GM23338 (cell line): ENCODE data around the gene PLIN4.

ENCODE experiments used
- CREB1 ChIP-seq: fragments of 250-450 bp; sonication (Bioruptor Pico); IDR thresholded peaks from 2 replicates; pipeline ENCODE4 v1.5.0; 2020; ENCODE audit warnings: low read depth, mild to moderate bottlenecking, moderate library complexity
- CTCF ChIP-seq, 2 experiments: fragments of 200-600 bp in 1 of 2; sonication (generic) in 1 of 2; conservative IDR thresholded peaks; 2 replicates each; pipeline versions ENCODE4 v1.5.1 to v1.6.1; 2016 to 2017; ENCODE audit warnings: antibody characterized with exemption in 2 of 2, low read depth in 2 of 2, mild to moderate bottlenecking in 2 of 2, moderate library complexity in 1 of 2
- ETS1 ChIP-seq: IDR thresholded peaks from 2 replicates; pipeline ENCODE4 v1.6.1; 2016; ENCODE audit warnings: antibody characterized with exemption
- EZH2 ChIP-seq: fragments of 200-600 bp; sonication (generic); IDR thresholded peaks from one replicate; pipeline ENCODE4 v1.8.0; 2017; ENCODE audit warnings: antibody characterized with exemption, mild to moderate bottlenecking, low read depth; ENCODE audit not compliant: unreplicated experiment
- EZH2phosphoT487 ChIP-seq: fragments of 200-600 bp; sonication (generic); IDR thresholded peaks from one replicate; pipeline ENCODE4 v1.8.1; 2018; ENCODE audit warnings: antibody characterized with exemption; ENCODE audit not compliant: unreplicated experiment
- JUNB ChIP-seq: IDR thresholded peaks from one replicate; pipeline ENCODE4 v1.6.1; 2016; ENCODE audit warnings: antibody characterized with exemption; ENCODE audit not compliant: unreplicated experiment
- NANOG ChIP-seq: IDR thresholded peaks from 2 replicates; pipeline ENCODE4 v1.6.1; 2016; ENCODE audit warnings: antibody characterized with exemption, borderline replicate concordance
- POLR2AphosphoS5 ChIP-seq: IDR thresholded peaks from 2 replicates; pipeline ENCODE4 v1.6.1; 2016; ENCODE audit warnings: antibody characterized with exemption, low read depth
- REST ChIP-seq: IDR thresholded peaks from one replicate; pipeline ENCODE4 v1.6.1; 2018; ENCODE audit warnings: antibody characterized with exemption; ENCODE audit not compliant: unreplicated experiment
- STAT1 ChIP-seq: IDR thresholded peaks from one replicate; pipeline ENCODE4 v1.6.1; 2016; ENCODE audit warnings: antibody characterized with exemption; ENCODE audit not compliant: unreplicated experiment
- ZNF114 ChIP-seq: fragments of 250-450 bp; sonication (Bioruptor Pico); IDR thresholded peaks from 2 replicates; pipeline ENCODE4 v1.5.0; 2020; ENCODE audit warnings: mild to moderate bottlenecking, moderate library complexity
- ZNF331 ChIP-seq: fragments of 250-450 bp; sonication (Bioruptor Pico); IDR thresholded peaks from 2 replicates; pipeline ENCODE4 v1.5.0; 2020; ENCODE audit warnings: low read depth, mild to moderate bottlenecking, moderate library complexity
- ZNF462 ChIP-seq: fragments of 250-450 bp; sonication (Bioruptor Pico); IDR thresholded peaks from 2 replicates; pipeline ENCODE4 v1.5.0; 2020; ENCODE audit warnings: mild to moderate bottlenecking, moderate library complexity

GRCh38 chr19:4500841-4501591 lies 17.3 kb downstream of the PLIN4 start:
- no peak for TF ChIP-seq CTCF (conservative IDR thresholded peaks at IDR 0.05; ENCODE audit: low read depth in 2 of 2)
- no peak for TF ChIP-seq EZH2
- TF ChIP-seq POLR2AphosphoS5: no peak
- no peak for TF ChIP-seq JUNB
- no peak for TF ChIP-seq EZH2phosphoT487
- TF ChIP-seq CREB1 (CRISPR knock-in tag): no peak
- no peak for TF ChIP-seq REST
- no peak for TF ChIP-seq ZNF462 (CRISPR knock-in tag)
- TF ChIP-seq ETS1: no peak
- no peak for TF ChIP-seq STAT1
- TF ChIP-seq ZNF331 (CRISPR knock-in tag): no peak
- TF ChIP-seq ZNF114: no peak
- TF ChIP-seq NANOG: no peak
